ENCODE measurements around the gene GANC.

The GANC gene

DNA sequence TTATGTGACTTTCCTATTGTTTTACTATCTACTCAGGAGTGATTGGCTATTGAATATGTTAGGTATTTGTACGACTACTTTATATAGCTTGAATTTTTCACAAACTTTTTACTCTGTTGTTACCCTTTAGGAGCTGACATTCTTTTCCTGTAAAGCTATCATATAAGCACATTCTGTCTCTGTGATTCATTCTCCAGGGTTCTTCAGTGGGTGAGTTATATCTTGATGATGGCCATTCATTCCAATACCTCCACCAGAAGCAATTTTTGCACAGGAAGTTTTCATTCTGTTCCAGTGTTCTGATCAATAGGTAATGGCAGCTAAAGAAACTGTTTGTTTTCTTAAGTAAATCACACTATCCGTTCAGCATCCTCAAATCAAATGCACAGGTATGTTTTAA lies 76.2 kb downstream of the GANC start:
- H3K27ac ChIP-seq (ENCODE audit: insufficient read depth in 1 of 2, low read depth in 1 of 2, low read length in 2 of 2, poor library complexity in 1 of 2, severe bottlenecking in 2 of 2) = no peak overlapping the region
- H3K27me3 ChIP-seq (replicated peaks in 2 of 5; ENCODE audit: control insufficient read depth in 4 of 5, insufficient read depth in 5 of 5, low read length in 4 of 5) = no peaks in the 10 kb centered on the region
- ChIA-PET CTCF (interaction anchor here (1.5 kb wide), 1 partner anchor 19 kb away, joined by 4 read pairs; no protein-coding TSS in a partner anchor), POLR2A (no interaction called here)
- H3K9me3 ChIP-seq (ENCODE audit: control extremely low read depth in 1 of 5, control insufficient read depth in 4 of 5, insufficient read depth in 2 of 5, low read depth in 1 of 5, low read length in 4 of 5) = no peaks in the 10 kb centered on the region
- H3K4me3 ChIP-seq (ENCODE audit: control insufficient read depth in 1 of 7, extremely low read depth in 1 of 7, insufficient read depth in 4 of 7, low read depth in 2 of 7, low read length in 6 of 7) = no peak overlapping the region
- no CpG with 5 or more reads among the region's 2 CpGs for WGBS (ENCODE audit: insufficient coverage)
- peaks cover 12 to 50% (median 15%) of the 10 kb centered on the region in 4 experiments for H3K36me3 ChIP-seq (ENCODE audit: control insufficient read depth in 4 of 4, insufficient read depth in 4 of 4, low read length in 3 of 4)
- peaks cover 0 to 4% (median 0%) of the 10 kb centered on the region in 4 experiments for H3K4me1 ChIP-seq (ENCODE audit: control extremely low read depth in 1 of 4, control insufficient read depth in 4 of 4, insufficient read depth in 4 of 4, low read length in 3 of 4)
- DNase-seq = no peak

DNA sequence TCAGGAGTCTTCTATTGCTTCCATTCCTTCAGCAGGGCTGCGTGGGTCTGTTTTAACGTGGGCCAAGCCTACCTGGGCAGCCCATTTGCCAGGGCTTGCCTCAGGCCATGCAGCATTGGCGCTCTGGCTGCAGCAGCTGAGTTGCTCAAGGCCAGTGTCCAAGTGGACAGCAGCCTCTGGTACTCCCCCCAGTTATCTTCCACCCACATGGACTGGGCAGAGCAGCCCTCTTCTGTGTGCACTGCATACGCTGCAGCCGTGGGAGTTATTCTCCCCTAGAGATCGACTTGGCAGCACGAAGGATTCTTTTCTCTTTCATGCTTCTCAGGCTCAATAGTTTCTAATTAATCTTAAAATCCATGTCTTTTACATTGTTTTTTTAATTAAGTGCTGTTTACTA lies 79.4 kb downstream of the GANC start:
- Histone ChIP-seq H3K27me3 (replicated peaks in 2 of 5; ENCODE audit: control insufficient read depth in 4 of 5, insufficient read depth in 5 of 5, low read length in 4 of 5) (no peaks in the 10 kb centered on the region), H3K4me3 (ENCODE audit: control insufficient read depth in 1 of 7, extremely low read depth in 1 of 7, insufficient read depth in 4 of 7, low read depth in 2 of 7, low read length in 6 of 7) (no peak overlapping the region), H3K36me3 (ENCODE audit: control insufficient read depth in 4 of 4, insufficient read depth in 4 of 4, low read length in 3 of 4) (peaks cover 10 to 39% (median 16%) of the 10 kb centered on the region in 4 experiments), H3K27ac (ENCODE audit: insufficient read depth in 1 of 2, low read depth in 1 of 2, low read length in 2 of 2, poor library complexity in 1 of 2, severe bottlenecking in 2 of 2) (no peak overlapping the region), H3K9me3 (ENCODE audit: control extremely low read depth in 1 of 5, control insufficient read depth in 4 of 5, insufficient read depth in 2 of 5, low read depth in 1 of 5, low read length in 4 of 5) (no peaks in the 10 kb centered on the region), H3K4me1 (ENCODE audit: control extremely low read depth in 1 of 4, control insufficient read depth in 4 of 4, insufficient read depth in 4 of 4, low read length in 3 of 4) (no peaks in the 10 kb centered on the region)
- ChIA-PET POLR2A (no interaction called here), CTCF (no interaction called here)
- WGBS (ENCODE audit: insufficient coverage) = 100% methylated on average over 3 of the region's 7 CpGs
- DNase-seq = no peak

DNA sequence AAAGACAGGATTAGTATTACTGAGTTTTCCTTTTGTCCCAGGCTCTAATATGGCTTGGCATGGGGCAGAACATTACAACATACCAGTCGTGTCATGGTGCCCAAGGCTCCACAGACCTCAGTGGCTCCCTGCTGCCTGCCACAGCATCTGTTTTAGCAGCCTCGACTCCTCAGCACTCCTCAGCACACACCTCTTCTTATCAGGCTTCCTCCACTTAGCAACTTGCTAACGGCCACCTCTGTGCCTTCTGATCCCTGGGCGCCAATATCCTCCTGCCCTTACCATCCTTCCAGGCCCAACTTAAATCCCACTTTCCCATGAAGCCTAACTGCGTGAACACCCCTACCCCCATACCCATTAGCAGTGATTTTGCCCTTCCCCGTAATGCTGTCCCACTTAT lies 80.1 kb downstream of the GANC start:
- Histone ChIP-seq H3K36me3 (ENCODE audit: control insufficient read depth in 4 of 4, insufficient read depth in 4 of 4, low read length in 3 of 4) (peaks cover 10 to 39% (median 16%) of the 10 kb centered on the region in 4 experiments), H3K9me3 (ENCODE audit: control extremely low read depth in 1 of 5, control insufficient read depth in 4 of 5, insufficient read depth in 2 of 5, low read depth in 1 of 5, low read length in 4 of 5) (no peaks in the 10 kb centered on the region), H3K27ac (ENCODE audit: insufficient read depth in 1 of 2, low read depth in 1 of 2, low read length in 2 of 2, poor library complexity in 1 of 2, severe bottlenecking in 2 of 2) (no peak overlapping the region), H3K4me3 (ENCODE audit: control insufficient read depth in 1 of 7, extremely low read depth in 1 of 7, insufficient read depth in 4 of 7, low read depth in 2 of 7, low read length in 6 of 7) (no peak overlapping the region), H3K4me1 (ENCODE audit: control extremely low read depth in 1 of 4, control insufficient read depth in 4 of 4, insufficient read depth in 4 of 4, low read length in 3 of 4) (no peaks in the 10 kb centered on the region), H3K27me3 (replicated peaks in 2 of 5; ENCODE audit: control insufficient read depth in 4 of 5, insufficient read depth in 5 of 5, low read length in 4 of 5) (no peaks in the 10 kb centered on the region)
- 98% methylated on average over 5 of the region's 6 CpGs for WGBS (ENCODE audit: insufficient coverage)
- CTCF ChIA-PET = no interaction called here
- POLR2A ChIA-PET = no interaction called here
- DNase-seq = no peak

DNA sequence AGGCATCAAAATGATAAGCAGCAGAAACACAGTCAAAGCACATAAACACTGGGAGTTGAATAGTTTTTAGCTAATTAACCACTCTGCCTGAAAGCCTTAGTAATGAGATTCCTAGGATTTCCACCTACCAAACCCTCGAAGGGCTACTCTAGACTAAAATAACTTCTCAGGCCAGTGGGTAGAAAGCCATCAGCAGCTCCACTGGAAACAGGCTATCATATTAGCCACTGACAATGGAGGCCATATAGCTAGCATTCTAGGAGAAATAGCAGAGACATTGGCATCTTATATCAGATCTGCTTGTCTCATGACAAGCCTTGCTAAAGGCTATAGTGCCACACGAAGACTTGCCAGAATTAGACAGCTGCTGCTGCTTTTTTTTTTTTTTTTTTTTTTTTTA lies 81.8 kb downstream of the GANC start:
- DNase-seq = no peak
- ChIA-PET POLR2A (interaction anchor here (1.4 kb wide), 1 partner anchor 10 kb away, joined by 4 read pairs; no protein-coding TSS in a partner anchor), CTCF (no interaction called here)
- no peak overlapping the region for H3K27ac ChIP-seq (ENCODE audit: insufficient read depth in 1 of 2, low read depth in 1 of 2, low read length in 2 of 2, poor library complexity in 1 of 2, severe bottlenecking in 2 of 2)
- H3K36me3 ChIP-seq (ENCODE audit: control insufficient read depth in 4 of 4, insufficient read depth in 4 of 4, low read length in 3 of 4) = peaks cover 7 to 30% (median 16%) of the 10 kb centered on the region in 4 experiments
- H3K27me3 ChIP-seq (replicated peaks in 2 of 5; ENCODE audit: control insufficient read depth in 4 of 5, insufficient read depth in 5 of 5, low read length in 4 of 5) = no peaks in the 10 kb centered on the region
- H3K9me3 ChIP-seq (ENCODE audit: control extremely low read depth in 1 of 5, control insufficient read depth in 4 of 5, insufficient read depth in 2 of 5, low read depth in 1 of 5, low read length in 4 of 5) = no peaks in the 10 kb centered on the region
- 100% methylated on average over 1 of the region's 2 CpGs for WGBS (ENCODE audit: insufficient coverage)
- no peak overlapping the region for H3K4me3 ChIP-seq (ENCODE audit: control insufficient read depth in 1 of 7, extremely low read depth in 1 of 7, insufficient read depth in 4 of 7, low read depth in 2 of 7, low read length in 6 of 7)
- peaks cover 0 to 8% (median 1%) of the 10 kb centered on the region in 4 experiments for H3K4me1 ChIP-seq (ENCODE audit: control extremely low read depth in 1 of 4, control insufficient read depth in 4 of 4, insufficient read depth in 4 of 4, low read length in 3 of 4)

DNA sequence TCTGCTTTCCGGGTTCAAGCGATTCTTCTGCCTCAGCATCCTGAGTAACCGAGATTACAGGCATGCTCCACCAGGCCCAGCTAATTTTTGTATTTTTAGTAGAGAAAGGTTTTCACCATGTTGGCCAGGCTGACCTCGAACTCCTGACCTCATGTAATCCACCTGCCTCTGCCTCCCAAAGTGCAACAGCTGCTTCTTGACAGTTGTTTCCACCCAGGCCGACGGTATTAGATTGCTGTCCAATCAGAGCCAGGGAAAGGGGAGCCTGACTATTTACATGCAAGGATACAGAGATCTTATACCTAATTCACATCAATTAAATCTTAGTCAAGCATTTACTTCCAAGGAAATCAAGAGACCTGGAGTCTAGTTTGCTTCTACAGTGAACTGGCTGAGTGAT lies 82.3 kb downstream of the GANC start:
- no peaks in the 10 kb centered on the region for H3K27me3 ChIP-seq (replicated peaks in 2 of 5; ENCODE audit: control insufficient read depth in 4 of 5, insufficient read depth in 5 of 5, low read length in 4 of 5)
- peaks cover 0 to 12% (median 3%) of the 10 kb centered on the region in 4 experiments for H3K4me1 ChIP-seq (ENCODE audit: control extremely low read depth in 1 of 4, control insufficient read depth in 4 of 4, insufficient read depth in 4 of 4, low read length in 3 of 4)
- WGBS (ENCODE audit: insufficient coverage) = 94% methylated on average over 4 of the region's 6 CpGs
- H3K9me3 ChIP-seq (ENCODE audit: control extremely low read depth in 1 of 5, control insufficient read depth in 4 of 5, insufficient read depth in 2 of 5, low read depth in 1 of 5, low read length in 4 of 5) = no peaks in the 10 kb centered on the region
- POLR2A ChIA-PET = interaction anchor here (1.4 kb wide), 1 partner anchor 10 kb away, joined by 4 read pairs; no protein-coding TSS in a partner anchor
- H3K4me3 ChIP-seq (ENCODE audit: control insufficient read depth in 1 of 7, extremely low read depth in 1 of 7, insufficient read depth in 4 of 7, low read depth in 2 of 7, low read length in 6 of 7) = no peak overlapping the region
- no peak overlapping the region for H3K27ac ChIP-seq (ENCODE audit: insufficient read depth in 1 of 2, low read depth in 1 of 2, low read length in 2 of 2, poor library complexity in 1 of 2, severe bottlenecking in 2 of 2)
- CTCF ChIA-PET = no interaction called here
- DNase-seq = no peak
- H3K36me3 ChIP-seq (ENCODE audit: control insufficient read depth in 4 of 4, insufficient read depth in 4 of 4, low read length in 3 of 4) = peaks cover 7 to 30% (median 16%) of the 10 kb centered on the region in 4 experiments

DNA sequence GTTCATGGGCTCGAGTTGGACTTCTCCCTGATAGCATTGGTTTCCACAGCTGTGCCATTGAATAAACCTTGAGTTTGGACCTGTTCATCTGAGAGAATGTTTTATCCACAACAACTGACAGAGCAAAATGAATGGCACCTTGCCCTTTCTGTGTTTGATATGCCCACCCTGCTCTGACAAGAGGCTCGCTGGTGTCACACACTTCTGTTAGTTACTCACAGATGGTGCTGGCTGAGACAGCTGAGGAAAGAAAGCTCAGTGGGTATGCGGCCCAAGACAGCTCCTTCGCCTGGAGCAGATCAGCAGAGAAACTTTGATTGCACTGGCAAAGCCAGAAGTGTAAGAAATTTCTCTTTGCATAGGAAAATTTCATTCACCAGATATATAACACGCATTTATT lies 83.8 kb downstream of the GANC start:
- CTCF ChIA-PET = no interaction called here

DNA sequence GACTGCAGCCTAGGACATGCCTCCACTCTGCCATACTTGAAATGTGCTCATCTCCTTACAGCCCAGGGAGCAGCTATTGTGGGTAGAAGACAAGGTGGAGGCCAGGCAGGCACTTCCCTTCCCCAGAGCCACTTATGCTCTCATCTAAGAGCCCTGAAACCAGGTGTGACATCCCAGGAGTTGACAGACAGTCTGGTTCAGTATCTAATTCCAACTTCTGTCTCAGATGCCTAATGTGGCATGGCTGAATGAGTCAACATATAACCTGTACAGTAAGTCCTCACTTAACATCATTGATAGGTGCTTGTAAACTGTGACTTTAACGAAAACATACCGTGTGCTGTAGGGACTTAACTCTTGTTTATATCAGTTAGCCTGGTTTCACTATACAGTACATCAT lies 85.1 kb downstream of the GANC start:
- H3K4me3 ChIP-seq (ENCODE audit: control insufficient read depth in 1 of 7, extremely low read depth in 1 of 7, insufficient read depth in 4 of 7, low read depth in 2 of 7, low read length in 6 of 7) = no peak overlapping the region
- no peak overlapping the region for H3K27ac ChIP-seq (ENCODE audit: insufficient read depth in 1 of 2, low read depth in 1 of 2, low read length in 2 of 2, poor library complexity in 1 of 2, severe bottlenecking in 2 of 2)
- peaks cover under 1 to 21% (median 9%) of the 10 kb centered on the region in 4 experiments for H3K36me3 ChIP-seq (ENCODE audit: control insufficient read depth in 4 of 4, insufficient read depth in 4 of 4, low read length in 3 of 4)
- H3K9me3 ChIP-seq (ENCODE audit: control extremely low read depth in 1 of 5, control insufficient read depth in 4 of 5, insufficient read depth in 2 of 5, low read depth in 1 of 5, low read length in 4 of 5) = no peaks in the 10 kb centered on the region
- ChIA-PET POLR2A (no interaction called here), CTCF (no interaction called here)
- WGBS (ENCODE audit: insufficient coverage) = 89% methylated on average over 2 of the region's 2 CpGs
- no peak for DNase-seq
- H3K27me3 ChIP-seq (replicated peaks in 2 of 5; ENCODE audit: control insufficient read depth in 4 of 5, insufficient read depth in 5 of 5, low read length in 4 of 5) = no peaks in the 10 kb centered on the region
- peaks cover 0 to 12% (median 3%) of the 10 kb centered on the region in 4 experiments for H3K4me1 ChIP-seq (ENCODE audit: control extremely low read depth in 1 of 4, control insufficient read depth in 4 of 4, insufficient read depth in 4 of 4, low read length in 3 of 4)

More for the DNA sequence above, 83.8 kb downstream of the GANC start:
- Histone ChIP-seq H3K36me3 (ENCODE audit: control insufficient read depth in 4 of 4, insufficient read depth in 4 of 4, low read length in 3 of 4) (peaks cover 3 to 22% (median 14%) of the 10 kb centered on the region in 4 experiments), H3K27me3 (replicated peaks in 2 of 5; ENCODE audit: control insufficient read depth in 4 of 5, insufficient read depth in 5 of 5, low read length in 4 of 5) (no peaks in the 10 kb centered on the region), H3K4me3 (ENCODE audit: control insufficient read depth in 1 of 7, extremely low read depth in 1 of 7, insufficient read depth in 4 of 7, low read depth in 2 of 7, low read length in 6 of 7) (no peak overlapping the region), H3K4me1 (ENCODE audit: control extremely low read depth in 1 of 4, control insufficient read depth in 4 of 4, insufficient read depth in 4 of 4, low read length in 3 of 4) (peaks cover 0 to 12% (median 3%) of the 10 kb centered on the region in 4 experiments), H3K27ac (ENCODE audit: insufficient read depth in 1 of 2, low read depth in 1 of 2, low read length in 2 of 2, poor library complexity in 1 of 2, severe bottlenecking in 2 of 2) (no peak overlapping the region), H3K9me3 (ENCODE audit: control extremely low read depth in 1 of 5, control insufficient read depth in 4 of 5, insufficient read depth in 2 of 5, low read depth in 1 of 5, low read length in 4 of 5) (no peaks in the 10 kb centered on the region)
- DNase-seq = no peak
- WGBS (ENCODE audit: insufficient coverage) = 100% methylated on average over 2 of the region's 5 CpGs
- POLR2A ChIA-PET = no interaction called here
